Measurements from ENCODE around the gene LSM3.

The LSM3 gene

GRCh38 chr3:14148041-14148985 lies 30.3 kb upstream of the LSM3 start:
- H3K9ac ChIP-seq (ENCODE audit: low read depth in 1 of 2, low read length in 2 of 2): no peak overlapping the region
- H3K36me3 ChIP-seq (ENCODE audit: control insufficient read depth in 2 of 2, insufficient read depth in 2 of 2, low read length in 2 of 2): peaks cover 40 to 46% of the 10 kb centered on the region in 2 donors
- no peaks in the 10 kb centered on the region for H3K9me3 ChIP-seq (ENCODE audit: control insufficient read depth in 2 of 2, low read length in 2 of 2)
- H3K4me1 ChIP-seq (ENCODE audit: control insufficient read depth in 2 of 2, insufficient read depth in 2 of 2, low read length in 2 of 2): peaks cover 18% of the 10 kb centered on the region in 2 donors
- no peak overlapping the region for H3K27ac ChIP-seq (ENCODE audit: low read depth in 2 of 2, low read length in 2 of 2)
- H3K27me3 ChIP-seq (ENCODE audit: control insufficient read depth in 2 of 2, insufficient read depth in 2 of 2, low read length in 2 of 2): no peaks in the 10 kb centered on the region
- no peak overlapping the region for H3K4me3 ChIP-seq (ENCODE audit: low read length in 2 of 2)

DNA sequence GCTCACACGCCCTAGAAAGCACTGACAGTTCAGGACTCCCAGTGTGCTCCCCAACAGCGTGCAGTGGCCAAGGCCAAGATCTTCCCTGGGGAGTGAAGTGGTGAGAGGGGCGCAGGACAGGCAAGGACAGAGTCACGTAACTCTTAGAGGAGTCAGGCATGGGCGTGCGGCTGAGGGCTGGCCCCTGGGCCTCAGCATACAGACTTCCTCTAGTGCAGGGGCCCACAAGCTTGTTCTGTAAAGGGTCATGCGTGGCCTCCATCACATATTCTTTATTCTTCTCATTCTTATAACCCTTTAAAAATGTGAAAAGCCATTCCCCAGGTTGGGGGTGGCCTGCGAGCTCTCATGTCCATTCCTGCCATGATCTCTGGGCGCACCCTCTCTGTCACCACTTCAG lies 28.5 kb upstream of the LSM3 start:
- peaks cover 5 to 7% of the 10 kb centered on the region in 2 donors for H3K4me1 ChIP-seq (ENCODE audit: control insufficient read depth in 2 of 2, insufficient read depth in 2 of 2, low read length in 2 of 2)
- no peak overlapping the region for H3K4me3 ChIP-seq (ENCODE audit: low read length in 2 of 2)
- no peak overlapping the region for H3K27ac ChIP-seq (ENCODE audit: low read depth in 2 of 2, low read length in 2 of 2)
- H3K9ac ChIP-seq (ENCODE audit: low read depth in 1 of 2, low read length in 2 of 2): no peak overlapping the region
- peaks cover 50 to 51% of the 10 kb centered on the region in 2 donors for H3K36me3 ChIP-seq (ENCODE audit: control insufficient read depth in 2 of 2, insufficient read depth in 2 of 2, low read length in 2 of 2)
- no peaks in the 10 kb centered on the region for H3K27me3 ChIP-seq (ENCODE audit: control insufficient read depth in 2 of 2, insufficient read depth in 2 of 2, low read length in 2 of 2)
- no peaks in the 10 kb centered on the region for H3K9me3 ChIP-seq (ENCODE audit: control insufficient read depth in 2 of 2, low read length in 2 of 2)

- no peak overlapping the region for H3K27ac ChIP-seq (ENCODE audit: low read depth in 2 of 2, low read length in 2 of 2)
- peaks cover 46 to 50% of the 10 kb centered on the region in 2 donors for H3K36me3 ChIP-seq (ENCODE audit: control insufficient read depth in 2 of 2, insufficient read depth in 2 of 2, low read length in 2 of 2)
- no peak overlapping the region for H3K9ac ChIP-seq (ENCODE audit: low read depth in 1 of 2, low read length in 2 of 2)
These were observed 28.0 kb upstream of the LSM3 start for GRCh38 chr3:14150491-14151230.

GRCh38 chr3:14151471-14152083 lies 27.0 kb upstream of the LSM3 start:
- H3K4me3 ChIP-seq (ENCODE audit: low read length in 2 of 2): no peak overlapping the region
- H3K36me3 ChIP-seq (ENCODE audit: control insufficient read depth in 2 of 2, insufficient read depth in 2 of 2, low read length in 2 of 2): peaks cover 43 to 46% of the 10 kb centered on the region in 2 donors
- H3K9me3 ChIP-seq (ENCODE audit: control insufficient read depth in 2 of 2, low read length in 2 of 2): no peaks in the 10 kb centered on the region
- H3K27ac ChIP-seq (ENCODE audit: low read depth in 2 of 2, low read length in 2 of 2): no peak overlapping the region
- H3K27me3 ChIP-seq (ENCODE audit: control insufficient read depth in 2 of 2, insufficient read depth in 2 of 2, low read length in 2 of 2): no peaks in the 10 kb centered on the region
- H3K4me1 ChIP-seq (ENCODE audit: control insufficient read depth in 2 of 2, insufficient read depth in 2 of 2, low read length in 2 of 2): no peaks in the 10 kb centered on the region
- no peak overlapping the region for H3K9ac ChIP-seq (ENCODE audit: low read depth in 1 of 2, low read length in 2 of 2)

More at GRCh38 chr3:14150491-14151230, 28.0 kb upstream of the LSM3 start:
- Histone ChIP-seq H3K27me3 (ENCODE audit: control insufficient read depth in 2 of 2, insufficient read depth in 2 of 2, low read length in 2 of 2) (no peaks in the 10 kb centered on the region), H3K4me1 (ENCODE audit: control insufficient read depth in 2 of 2, insufficient read depth in 2 of 2, low read length in 2 of 2) (peaks cover 0 to 2% of the 10 kb centered on the region in 2 donors), H3K9me3 (ENCODE audit: control insufficient read depth in 2 of 2, low read length in 2 of 2) (no peaks in the 10 kb centered on the region), H3K4me3 (ENCODE audit: low read length in 2 of 2) (no peak overlapping the region)

- peaks cover 43 to 47% of the 10 kb centered on the region in 2 donors for H3K36me3 ChIP-seq (ENCODE audit: control insufficient read depth in 2 of 2, insufficient read depth in 2 of 2, low read length in 2 of 2)
- H3K9ac ChIP-seq (ENCODE audit: low read depth in 1 of 2, low read length in 2 of 2): no peak overlapping the region
These were observed 26.2 kb upstream of the LSM3 start for GRCh38 chr3:14152233-14152962.

GRCh38 chr3:14152963-14153355 lies 25.7 kb upstream of the LSM3 start:
- Histone ChIP-seq H3K27me3 (ENCODE audit: control insufficient read depth in 2 of 2, insufficient read depth in 2 of 2, low read length in 2 of 2) (no peaks in the 10 kb centered on the region), H3K27ac (ENCODE audit: low read depth in 2 of 2, low read length in 2 of 2) (no peak overlapping the region), H3K36me3 (ENCODE audit: control insufficient read depth in 2 of 2, insufficient read depth in 2 of 2, low read length in 2 of 2) (peaks cover 46 to 48% of the 10 kb centered on the region in 2 donors)

More at GRCh38 chr3:14152233-14152962, 26.2 kb upstream of the LSM3 start:
- Histone ChIP-seq H3K27me3 (ENCODE audit: control insufficient read depth in 2 of 2, insufficient read depth in 2 of 2, low read length in 2 of 2) (no peaks in the 10 kb centered on the region), H3K27ac (ENCODE audit: low read depth in 2 of 2, low read length in 2 of 2) (no peak overlapping the region), H3K4me3 (ENCODE audit: low read length in 2 of 2) (no peak overlapping the region), H3K4me1 (ENCODE audit: control insufficient read depth in 2 of 2, insufficient read depth in 2 of 2, low read length in 2 of 2) (no peaks in the 10 kb centered on the region), H3K9me3 (ENCODE audit: control insufficient read depth in 2 of 2, low read length in 2 of 2) (no peaks in the 10 kb centered on the region)

GRCh38 chr3:14153663-14154062 lies 25.0 kb upstream of the LSM3 start:
- no peak overlapping the region for H3K27ac ChIP-seq (ENCODE audit: low read depth in 2 of 2, low read length in 2 of 2)
- H3K36me3 ChIP-seq (ENCODE audit: control insufficient read depth in 2 of 2, insufficient read depth in 2 of 2, low read length in 2 of 2): peaks cover 48 to 52% of the 10 kb centered on the region in 2 donors

More at GRCh38 chr3:14152963-14153355, 25.7 kb upstream of the LSM3 start:
- H3K4me3 ChIP-seq (ENCODE audit: low read length in 2 of 2): no peak overlapping the region
- H3K4me1 ChIP-seq (ENCODE audit: control insufficient read depth in 2 of 2, insufficient read depth in 2 of 2, low read length in 2 of 2): no peaks in the 10 kb centered on the region
- H3K9ac ChIP-seq (ENCODE audit: low read depth in 1 of 2, low read length in 2 of 2): no peak overlapping the region
- no peaks in the 10 kb centered on the region for H3K9me3 ChIP-seq (ENCODE audit: control insufficient read depth in 2 of 2, low read length in 2 of 2)

DNA sequence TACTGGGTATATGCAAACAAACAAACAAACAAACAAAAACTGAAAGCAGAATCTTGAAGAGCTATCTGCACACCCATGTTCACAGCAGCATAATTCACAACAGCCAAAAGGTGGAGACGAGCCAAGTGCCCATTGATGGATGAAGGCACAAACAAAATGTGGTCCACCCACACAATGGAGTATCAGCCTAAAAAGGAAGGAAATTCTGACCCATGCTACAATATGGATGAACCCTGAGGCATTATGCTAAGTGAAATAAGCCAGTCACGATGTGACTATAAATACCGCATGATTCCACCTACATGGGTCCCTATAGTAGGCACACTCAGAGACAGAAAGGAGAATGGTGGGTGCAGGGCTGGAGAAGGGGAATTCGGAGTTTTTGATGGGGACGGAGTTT lies 24.3 kb upstream of the LSM3 start:
- Histone ChIP-seq H3K4me3 (ENCODE audit: low read length in 2 of 2) (no peak overlapping the region), H3K27me3 (ENCODE audit: control insufficient read depth in 2 of 2, insufficient read depth in 2 of 2, low read length in 2 of 2) (no peaks in the 10 kb centered on the region), H3K9ac (ENCODE audit: low read depth in 1 of 2, low read length in 2 of 2) (no peak overlapping the region), H3K9me3 (ENCODE audit: control insufficient read depth in 2 of 2, low read length in 2 of 2) (no peaks in the 10 kb centered on the region), H3K4me1 (ENCODE audit: control insufficient read depth in 2 of 2, insufficient read depth in 2 of 2, low read length in 2 of 2) (no peaks in the 10 kb centered on the region), H3K27ac (ENCODE audit: low read depth in 2 of 2, low read length in 2 of 2) (no peak overlapping the region), H3K36me3 (ENCODE audit: control insufficient read depth in 2 of 2, insufficient read depth in 2 of 2, low read length in 2 of 2) (peaks cover 54 to 57% of the 10 kb centered on the region in 2 donors)

More at GRCh38 chr3:14153663-14154062, 25.0 kb upstream of the LSM3 start:
- H3K4me3 ChIP-seq (ENCODE audit: low read length in 2 of 2): no peak overlapping the region
- no peaks in the 10 kb centered on the region for H3K4me1 ChIP-seq (ENCODE audit: control insufficient read depth in 2 of 2, insufficient read depth in 2 of 2, low read length in 2 of 2)
- no peaks in the 10 kb centered on the region for H3K9me3 ChIP-seq (ENCODE audit: control insufficient read depth in 2 of 2, low read length in 2 of 2)
- H3K9ac ChIP-seq (ENCODE audit: low read depth in 1 of 2, low read length in 2 of 2): no peak overlapping the region
- no peaks in the 10 kb centered on the region for H3K27me3 ChIP-seq (ENCODE audit: control insufficient read depth in 2 of 2, insufficient read depth in 2 of 2, low read length in 2 of 2)

GRCh38 chr3:14154895-14155440 lies 23.6 kb upstream of the LSM3 start:
- Histone ChIP-seq H3K36me3 (ENCODE audit: control insufficient read depth in 2 of 2, insufficient read depth in 2 of 2, low read length in 2 of 2) (peaks cover 58 to 62% of the 10 kb centered on the region in 2 donors), H3K4me3 (ENCODE audit: low read length in 2 of 2) (no peak overlapping the region), H3K4me1 (ENCODE audit: control insufficient read depth in 2 of 2, insufficient read depth in 2 of 2, low read length in 2 of 2) (no peaks in the 10 kb centered on the region), H3K9ac (ENCODE audit: low read depth in 1 of 2, low read length in 2 of 2) (no peak overlapping the region), H3K27ac (ENCODE audit: low read depth in 2 of 2, low read length in 2 of 2) (no peak overlapping the region), H3K9me3 (ENCODE audit: control insufficient read depth in 2 of 2, low read length in 2 of 2) (no peaks in the 10 kb centered on the region), H3K27me3 (ENCODE audit: control insufficient read depth in 2 of 2, insufficient read depth in 2 of 2, low read length in 2 of 2) (no peaks in the 10 kb centered on the region)

Measured in mucosa of rectum (tissue), 2 donors.